ENCODE results near the gene CCSER1.

DNA sequence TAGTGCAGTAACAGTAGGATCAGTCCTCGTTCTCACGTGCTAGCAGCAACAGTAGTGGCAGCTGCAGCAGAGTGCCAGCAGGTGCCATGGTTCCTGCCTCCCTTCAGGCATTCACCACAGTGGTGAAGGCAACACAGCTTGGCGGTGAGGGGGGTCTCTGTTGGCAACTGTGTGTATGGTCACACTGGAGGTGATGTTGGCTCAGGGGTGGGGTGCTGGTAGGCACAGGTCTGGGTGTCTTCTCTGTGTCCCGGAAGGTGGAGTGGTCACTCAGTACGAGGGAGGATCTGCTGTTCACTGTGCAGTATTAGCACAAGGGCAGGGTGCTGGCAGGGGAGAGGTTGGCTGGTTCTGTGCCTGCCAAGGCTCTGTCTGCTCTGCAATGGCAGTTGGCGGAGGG is 671.8 kb downstream of the CCSER1 start:
- TF ChIP-seq, protein P1, sequence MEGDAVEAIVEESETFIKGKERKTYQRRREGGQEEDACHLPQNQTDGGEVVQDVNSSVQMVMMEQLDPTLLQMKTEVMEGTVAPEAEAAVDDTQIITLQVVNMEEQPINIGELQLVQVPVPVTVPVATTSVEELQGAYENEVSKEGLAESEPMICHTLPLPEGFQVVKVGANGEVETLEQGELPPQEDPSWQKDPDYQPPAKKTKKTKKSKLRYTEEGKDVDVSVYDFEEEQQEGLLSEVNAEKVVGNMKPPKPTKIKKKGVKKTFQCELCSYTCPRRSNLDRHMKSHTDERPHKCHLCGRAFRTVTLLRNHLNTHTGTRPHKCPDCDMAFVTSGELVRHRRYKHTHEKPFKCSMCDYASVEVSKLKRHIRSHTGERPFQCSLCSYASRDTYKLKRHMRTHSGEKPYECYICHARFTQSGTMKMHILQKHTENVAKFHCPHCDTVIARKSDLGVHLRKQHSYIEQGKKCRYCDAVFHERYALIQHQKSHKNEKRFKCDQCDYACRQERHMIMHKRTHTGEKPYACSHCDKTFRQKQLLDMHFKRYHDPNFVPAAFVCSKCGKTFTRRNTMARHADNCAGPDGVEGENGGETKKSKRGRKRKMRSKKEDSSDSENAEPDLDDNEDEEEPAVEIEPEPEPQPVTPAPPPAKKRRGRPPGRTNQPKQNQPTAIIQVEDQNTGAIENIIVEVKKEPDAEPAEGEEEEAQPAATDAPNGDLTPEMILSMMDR (IDR thresholded peaks at IDR 0.05; ENCODE audit: poor library complexity) = no peak
- TF ChIP-seq EZH2phosphoT487 (IDR thresholded peaks at IDR 0.05; ENCODE audit: low read depth, severe bottlenecking, unreplicated experiment) (no peak), EZH2 (IDR thresholded peaks at IDR 0.05; ENCODE audit: borderline replicate concordance) (no peak)

Data from hepatocyte (in vitro differentiated cells).